GM18870 (cell line): ENCODE results near the gene PEMT.

Experiments
- ATAC-seq: cut with Tn5 transposase; IDR thresholded peaks from one replicate; pipeline ENCODE4 v1.9.1; 2021; ENCODE audit warnings: moderate library complexity; ENCODE audit not compliant: unreplicated experiment

Gene PEMT

GRCh38 chr17:17460038-17460437 lies 131.5 kb downstream of the PEMT start:
- ATAC-seq, result no peak

- ATAC-seq, result no peak
Measured at GRCh38 chr17:17457680-17458079, 133.8 kb downstream of the PEMT start.

- no peak for ATAC-seq
Measured at GRCh38 chr17:17456251-17456650, 135.3 kb downstream of the PEMT start.
